Right lobe of liver (tissue), 6 donors: Measurements from ENCODE around the gene DBH. TPM values are rescaled to one million over a fixed set of nuclear protein-coding genes. Genes with fewer than 3 reads are reported as not detected.
A peak's percentile ranks its signal among the peaks of the same experiment; 100 is the strongest.

Experiments used
- ATAC-seq, 4 donors: fragments of 200-7000 bp; cut with Tn5 transposase; one replicate each; pipeline ENCODE4 v1.9.1; 2020; ENCODE audit warnings: mild to moderate bottlenecking in 4 of 4, moderate library complexity in 4 of 4
- DNase-seq, 3 donors: peaks; one replicate each; pipeline ENCODE4 v3.0.0-alpha.2; 2020
- H3K27ac ChIP-seq, 3 donors: fragments of 200-600 bp; one replicate each; pipeline ENCODE4 v1.8.0; 2022
- H3K27me3 ChIP-seq, 2 donors: fragments of 200-600 bp; one replicate each; pipeline ENCODE4 v1.8.0; 2022
- H3K36me3 ChIP-seq, 4 donors: fragments of 200-600 bp; sonication (generic) in 1 of 4; one replicate each; pipeline versions ENCODE4 v1.5.1 to v1.8.0; 2017 to 2022; ENCODE audit warnings: control low read depth in 1 of 4
- H3K4me1 ChIP-seq, 4 donors: fragments of 200-600 bp; sonication (generic) in 1 of 4; one replicate each; pipeline versions ENCODE4 v1.5.1 to v1.8.0; 2017 to 2022; ENCODE audit warnings: control low read depth in 1 of 4
- H3K4me3 ChIP-seq, 3 donors: fragments of 200-600 bp; one replicate each; pipeline ENCODE4 v1.8.0; 2022
- H3K9me3 ChIP-seq, 4 donors: fragments of 200-600 bp; sonication (generic) in 1 of 4; one replicate each; pipeline versions ENCODE4 v1.5.1 to v1.8.0; 2017 to 2022; ENCODE audit warnings: control low read depth in 1 of 4
- CTCF ChIP-seq, 4 donors: fragments of 200-600 bp in 3 of 4; fragments of 450-650 bp in 1 of 4; IDR thresholded peaks; one replicate each; pipeline versions ENCODE4 v1.5.1 to v1.8.0; 2016 to 2022; ENCODE audit warnings: antibody characterized with exemption in 4 of 4, mild to moderate bottlenecking in 2 of 4
- POLR2A ChIP-seq: fragments of 450-650 bp; IDR thresholded peaks from one replicate; pipeline ENCODE4 v1.6.1; 2017; ENCODE audit warnings: antibody characterized with exemption, mild to moderate bottlenecking
- WGBS: methylation state at CpG from one replicate; pipeline ENCODE4 v1.1.6; 2018; ENCODE audit warnings: low coverage, low lambda C conversion rate; ENCODE audit not compliant: insufficient coverage; ENCODE audit errors: missing lambda C conversion rate; 5-methylcytosine and 5-hydroxymethylcytosine counted together
- intact Hi-C, 2 donors: fragments of 100-400 bp; cut with DNase I; formaldehyde crosslinking; loops; one replicate each; pipeline versions ENCODE4 v1.11.2 to v1.14.1; 2022
- total RNA-seq, 6 experiments: library from RNA; depleted of rRNA in 2 of 6; stranded (reverse); fragments of >200 nt in 2 of 6; fragmentation: NEBNext Ultra II Directional in 3 of 6; extraction: Animal tissue kit (Norgen Biotek cat#: 25700) in 3 of 6; gene quantifications; one replicate each; pipeline versions ENCODE4 v1.1.0 to v1.2.4, GENCODE V29; 2016 to 2023
- donor health status: DM: no; HTN: yes; CAD: no.
- donor health status: DM: no; HTN: no; CAD: no.
- donor health status: DM: no; HTN: no; CAD: no.
- donor health status: DM: no; HTN: yes; CAD: no.
- donor health status: DM: no; HTN: yes; CAD: no.

DBH gene
- total RNA-seq, 6 experiments from 2014 or later = 1.2 to 12.9 (median 5.7) TPM

GRCh38 chr9:133598978-133599377, 37.2 kb upstream of the DBH start:
- ATAC-seq (no peak), DNase-seq (peak in 1 of 3 donors; percentile 38)
- Histone ChIP-seq H3K4me3 (no peak overlapping the region), H3K27me3 (no peaks in the 10 kb centered on the region), H3K36me3 (no peaks in the 10 kb centered on the region), H3K27ac (no peak overlapping the region), H3K9me3 (no peaks in the 10 kb centered on the region), H3K4me1 (no peaks in the 10 kb centered on the region)
- intact Hi-C loops = no loop called here
- WGBS = 80% methylated on average over 1 of the region's 7 CpGs
- TF ChIP-seq CTCF (IDR thresholded peaks at IDR 0.05) (no peak), POLR2A (no peak)

- peak in 1 of 3 donors; percentile 18 for DNase-seq
- WGBS = 85% methylated on average over 5 of the region's 6 CpGs
- no peak overlapping the region for H3K27ac ChIP-seq
- H3K36me3 ChIP-seq = no peaks in the 10 kb centered on the region
- intact Hi-C loops = no loop called here
- TF ChIP-seq POLR2A = no peak
- no peak for TF ChIP-seq CTCF (IDR thresholded peaks at IDR 0.05)
- ATAC-seq = no peak
- no peaks in the 10 kb centered on the region for H3K27me3 ChIP-seq
- no peaks in the 10 kb centered on the region for H3K9me3 ChIP-seq
- no peak overlapping the region for H3K4me3 ChIP-seq
- H3K4me1 ChIP-seq = no peaks in the 10 kb centered on the region
Observed at GRCh38 chr9:133599470-133600173, 36.5 kb upstream of the DBH start.

GRCh38 chr9:133600739-133601138, 35.4 kb upstream of the DBH start:
- Histone ChIP-seq H3K4me1 (no peaks in the 10 kb centered on the region), H3K9me3 (no peaks in the 10 kb centered on the region), H3K36me3 (no peaks in the 10 kb centered on the region), H3K27ac (no peak overlapping the region), H3K4me3 (no peak overlapping the region), H3K27me3 (no peaks in the 10 kb centered on the region)
- no peak for ATAC-seq
- peak in 1 of 3 donors; percentile 11 for DNase-seq
- intact Hi-C loops = no loop called here
- TF ChIP-seq POLR2A (no peak), CTCF (IDR thresholded peaks at IDR 0.05) (no peak)
- 43% methylated on average over 7 of the region's 7 CpGs for WGBS

GRCh38 chr9:133601746-133602145, 34.4 kb upstream of the DBH start:
- Histone ChIP-seq H3K9me3 (no peaks in the 10 kb centered on the region), H3K4me3 (no peak overlapping the region), H3K36me3 (no peaks in the 10 kb centered on the region), H3K4me1 (no peaks in the 10 kb centered on the region), H3K27me3 (no peaks in the 10 kb centered on the region), H3K27ac (no peak overlapping the region)
- WGBS = 60% methylated on average over 1 of the region's 10 CpGs
- no peak for TF ChIP-seq POLR2A
- no peak for TF ChIP-seq CTCF (IDR thresholded peaks at IDR 0.05)
- peak in 1 of 3 donors; percentile 37 for DNase-seq
- intact Hi-C loops = no loop called here
- ATAC-seq = no peak
